H1 (cell line): ENCODE measurements around the gene HOMER2. TPM values are rescaled to one million over a fixed set of nuclear protein-coding genes. Genes with fewer than 3 reads are reported as not detected.

ENCODE experiments used
- CEBPB ChIP-seq: IDR thresholded peaks from 2 replicates; pipeline ENCODE4 v1.6.1; 2012; ENCODE audit warnings: low read depth, low read length
- HDAC6 ChIP-seq: IDR thresholded peaks from one replicate; pipeline ENCODE4 v1.7.1; 2012; ENCODE audit warnings: low read depth, mild to moderate bottlenecking, inconsistent platforms, low read length, moderate library complexity
- MAFK ChIP-seq: IDR thresholded peaks from 2 replicates; pipeline ENCODE4 v1.6.1; 2012; ENCODE audit warnings: low read depth, mild to moderate bottlenecking, improper control_type of control experiment, low read length
- RNF2 ChIP-seq: fragments of 200-900, 300-1000 bp; sonication (generic); IDR thresholded peaks from 2 replicates; pipeline ENCODE4 v1.7.1; 2016; ENCODE audit warnings: borderline replicate concordance, low read depth, mild to moderate bottlenecking, antibody characterized with exemption, low read length; ENCODE audit not compliant: poor library complexity, severe bottlenecking; ENCODE audit errors: missing control alignments
- polyA plus RNA-seq, 7 experiments: library from polyadenylated mRNA; depleted of rRNA in 3 of 7; stranded (reverse) in 5 of 7; unstranded in 2 of 7; fragments of >200 nt in 5 of 7; fragments of 200-250 nt in 2 of 7; gene quantifications; 1 replicate in 5 of 7; 2 replicates in 1 of 7; 4 replicates in 1 of 7; pipeline versions ENCODE4 v1.2.1 to v1.2.3, GENCODE V29; 2011 to 2013; ENCODE audit warnings: missing spikeins in 2 of 7, mixed read lengths in 2 of 7
- total RNA-seq: library from RNA; stranded (reverse); fragmentation: NEBNext Ultra II Directional; extraction: Animal tissue kit (Norgen Biotek cat#: 25700); gene quantifications from 2 replicates; pipeline ENCODE4 v1.2.1, GENCODE V29; 2021

The HOMER2 gene
- total and polyA plus RNA-seq, 2 of the 8 experiments (the other 6 are each of a cell fraction or from before 2014, with no cell fraction given), result 12.5 to 27.6 TPM

DNA sequence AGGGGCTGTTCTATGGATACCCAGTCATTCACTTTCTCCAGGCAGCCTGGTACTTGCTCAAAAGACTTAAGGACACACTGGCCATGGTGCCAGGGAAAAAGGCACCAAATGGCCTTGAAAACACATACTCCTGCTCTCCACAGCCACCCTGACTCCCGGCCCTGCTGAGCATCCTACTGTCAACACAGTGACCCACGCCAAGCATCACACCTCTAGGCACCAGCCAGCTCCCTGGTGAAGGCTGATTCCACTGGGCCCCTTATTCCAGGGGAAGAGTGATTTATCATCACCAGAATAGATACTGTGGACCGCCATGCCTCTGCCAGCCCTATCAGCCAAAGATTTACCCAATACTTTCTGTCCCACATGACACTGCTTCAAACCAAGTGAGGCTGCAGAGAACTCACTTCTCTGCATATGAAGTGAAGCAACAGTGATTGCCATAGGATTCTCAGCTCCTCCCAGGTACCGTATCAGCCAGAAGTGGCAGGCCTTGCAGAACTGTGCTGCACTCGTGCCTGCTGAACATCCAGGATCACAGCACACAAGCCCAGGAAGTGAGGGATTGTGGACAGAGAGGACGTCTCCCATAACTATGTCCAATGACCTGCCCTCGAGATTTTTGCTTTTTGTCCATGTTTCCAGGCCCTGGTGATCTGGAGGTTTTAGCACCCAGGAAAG, 79.4 kb downstream of the HOMER2 start (continued):
- TF ChIP-seq RNF2, result no peak
- no peak for TF ChIP-seq HDAC6
- TF ChIP-seq MAFK, result no peak
- TF ChIP-seq CEBPB, result no peak
